OCI-LY7 (cell line): ENCODE results near the gene PCTP.

Experiments used
- EZH2phosphoT487 ChIP-seq: fragments of 200-600 bp; sonication (generic); IDR thresholded peaks from 2 replicates; pipeline ENCODE4 v1.6.1; 2018; ENCODE audit warnings: low read depth, borderline replicate concordance, mild to moderate bottlenecking, mixed run types, antibody characterized with exemption, low read length, moderate library complexity, mixed read lengths
- TF ChIP-seq, protein P1 (sequence below): fragments of 200-600 bp; sonication (generic); conservative IDR thresholded peaks from 2 replicates; pipeline ENCODE4 v1.5.1; 2014; ENCODE audit warnings: mild to moderate bottlenecking, antibody characterized with exemption, low read length, moderate library complexity, mixed read lengths

DNA sequence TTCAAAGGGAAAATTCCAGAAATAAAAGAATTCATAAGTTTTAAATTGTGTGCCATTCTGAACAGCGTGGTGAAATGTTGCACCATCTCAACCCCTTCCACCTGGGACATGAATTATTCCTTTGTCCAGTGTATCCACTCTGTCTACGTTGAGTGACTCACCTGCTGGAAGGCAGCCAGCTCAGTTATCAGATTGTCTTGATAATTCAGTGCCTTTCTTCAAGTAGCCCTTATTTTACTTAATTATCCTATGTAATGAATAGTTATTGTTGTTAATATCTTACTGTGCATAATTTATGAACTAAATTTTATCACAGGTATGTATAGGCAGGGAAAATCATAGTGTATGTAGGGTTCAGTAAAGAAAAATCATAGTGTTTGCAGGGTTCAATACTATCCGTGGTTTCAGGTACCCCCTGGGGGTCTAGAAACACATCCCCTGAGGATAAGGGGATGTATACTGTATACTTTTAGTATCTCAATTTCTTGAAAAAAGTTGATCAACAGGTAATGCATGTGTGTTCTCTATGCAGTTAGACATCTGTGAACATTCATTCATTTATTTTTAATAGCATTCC is 7.7 kb upstream of the PCTP start:
- TF ChIP-seq, protein P1, sequence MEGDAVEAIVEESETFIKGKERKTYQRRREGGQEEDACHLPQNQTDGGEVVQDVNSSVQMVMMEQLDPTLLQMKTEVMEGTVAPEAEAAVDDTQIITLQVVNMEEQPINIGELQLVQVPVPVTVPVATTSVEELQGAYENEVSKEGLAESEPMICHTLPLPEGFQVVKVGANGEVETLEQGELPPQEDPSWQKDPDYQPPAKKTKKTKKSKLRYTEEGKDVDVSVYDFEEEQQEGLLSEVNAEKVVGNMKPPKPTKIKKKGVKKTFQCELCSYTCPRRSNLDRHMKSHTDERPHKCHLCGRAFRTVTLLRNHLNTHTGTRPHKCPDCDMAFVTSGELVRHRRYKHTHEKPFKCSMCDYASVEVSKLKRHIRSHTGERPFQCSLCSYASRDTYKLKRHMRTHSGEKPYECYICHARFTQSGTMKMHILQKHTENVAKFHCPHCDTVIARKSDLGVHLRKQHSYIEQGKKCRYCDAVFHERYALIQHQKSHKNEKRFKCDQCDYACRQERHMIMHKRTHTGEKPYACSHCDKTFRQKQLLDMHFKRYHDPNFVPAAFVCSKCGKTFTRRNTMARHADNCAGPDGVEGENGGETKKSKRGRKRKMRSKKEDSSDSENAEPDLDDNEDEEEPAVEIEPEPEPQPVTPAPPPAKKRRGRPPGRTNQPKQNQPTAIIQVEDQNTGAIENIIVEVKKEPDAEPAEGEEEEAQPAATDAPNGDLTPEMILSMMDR = no peak
- no peak for TF ChIP-seq EZH2phosphoT487
